Body of pancreas (tissue), 4 donors: ENCODE data around the gene SLCO1B3. TPM values are rescaled to one million over a fixed set of nuclear protein-coding genes. Genes with fewer than 3 reads are reported as not detected.
A peak's percentile ranks its signal among the peaks of the same experiment; 100 is the strongest.

Experiments used
- ATAC-seq: fragments of 150-250 bp; one replicate; pipeline ENCODE4 v1.9.1; 2016
- DNase-seq, 4 donors: peaks; one replicate each; pipeline ENCODE4 v3.0.0-alpha.2; 2019
- H3K27ac ChIP-seq, 4 donors: fragments of 200-600 bp; sonication (generic); 1 replicate in 3 of 4; 2 replicates in 1 of 4; pipeline versions ENCODE4 v1.5.1 to v1.6.1; 2016 to 2019; ENCODE audit warnings: mild to moderate bottlenecking in 1 of 4, mixed read lengths in 1 of 4, moderate library complexity in 1 of 4
- H3K27me3 ChIP-seq, 2 donors: fragments of 200-600 bp; sonication (generic); one replicate each; pipeline ENCODE4 v1.6.0; 2016; ENCODE audit warnings: mild to moderate bottlenecking in 1 of 2
- H3K36me3 ChIP-seq, 2 donors: fragments of 200-600 bp; sonication (generic); replicated peaks in 1 of 2; 2 replicates each; pipeline ENCODE4 v1.5.1; 2016; ENCODE audit warnings: low read depth in 2 of 2; ENCODE audit not compliant: insufficient read depth in 1 of 2
- H3K4me1 ChIP-seq: fragments of 200-600 bp; sonication (generic); one replicate; pipeline ENCODE4 v1.6.0; 2016
- H3K4me3 ChIP-seq, 2 donors: fragments of 200-600 bp; sonication (generic); 1 replicate in 1 of 2; 2 replicates in 1 of 2; pipeline ENCODE4 v1.5.1; 2016 to 2019
- H3K9me3 ChIP-seq, 3 donors: fragments of 200-600 bp; sonication (generic); 1 replicate in 2 of 3; 2 replicates in 1 of 3; pipeline ENCODE4 v1.5.1; 2016
- POLR2A ChIP-seq, 3 donors: fragments of 450-650 bp; IDR thresholded peaks; one replicate each; pipeline ENCODE4 v1.6.1; 2016; ENCODE audit warnings: antibody characterized with exemption in 3 of 3, mild to moderate bottlenecking in 2 of 3
- WGBS, 2 donors: methylation state at CpG; one replicate each; pipeline ENCODE4 v1.1.5; 2017; 5-methylcytosine and 5-hydroxymethylcytosine counted together
- intact Hi-C: fragments of 100-400 bp; cut with DNase I; formaldehyde crosslinking; loops from one replicate; pipeline ENCODE4 v1.15.1; 2023
- total RNA-seq, 2 donors: library from RNA; depleted of rRNA; stranded (reverse); fragments of >200 nt; gene quantifications; one replicate each; pipeline ENCODE4 v1.1.0, GENCODE V29; 2016
- TF ChIP-seq, protein P1 (sequence below), 7 experiments: fragments of 450-650 bp in 4 of 7; fragments of 200-600 bp in 3 of 7; sonication (generic) in 3 of 7; IDR thresholded peaks; one replicate each; pipeline ENCODE4 v1.5.1; 2016 to 2019; ENCODE audit warnings: antibody characterized with exemption in 7 of 7

Gene SLCO1B3
- total RNA-seq, 2 donors from 2014 or later = not detected

DNA sequence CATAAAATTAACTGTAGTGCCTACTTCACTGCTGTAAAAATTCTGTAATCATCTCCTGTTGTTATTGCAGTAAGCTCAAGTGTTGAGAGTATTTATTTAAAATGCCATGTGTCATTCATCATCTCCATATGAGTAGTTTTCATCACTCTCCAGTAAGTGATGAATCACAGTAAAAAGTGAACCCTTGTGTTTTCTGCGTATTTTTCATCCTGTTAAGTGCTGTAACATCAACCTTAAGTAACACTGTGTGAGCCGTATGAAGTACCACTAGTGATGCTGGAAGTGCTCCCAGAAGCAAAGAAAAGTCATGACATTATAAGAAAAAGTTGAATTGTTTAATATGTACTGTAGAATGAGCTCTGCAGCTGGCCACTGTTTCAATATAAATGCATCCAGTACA, 55.4 kb downstream of the SLCO1B3 start:
- H3K27ac ChIP-seq = no peak overlapping the region
- H3K27me3 ChIP-seq = no peaks in the 10 kb centered on the region
- DNase-seq (no peak), ATAC-seq (no peak)
- no peaks in the 10 kb centered on the region for H3K9me3 ChIP-seq
- H3K4me1 ChIP-seq = no peaks in the 10 kb centered on the region
- no peak overlapping the region for H3K4me3 ChIP-seq
- WGBS, 2 donors = 31 to 50% methylated on average over 2 of the region's 2 CpGs
- TF ChIP-seq, protein P1, sequence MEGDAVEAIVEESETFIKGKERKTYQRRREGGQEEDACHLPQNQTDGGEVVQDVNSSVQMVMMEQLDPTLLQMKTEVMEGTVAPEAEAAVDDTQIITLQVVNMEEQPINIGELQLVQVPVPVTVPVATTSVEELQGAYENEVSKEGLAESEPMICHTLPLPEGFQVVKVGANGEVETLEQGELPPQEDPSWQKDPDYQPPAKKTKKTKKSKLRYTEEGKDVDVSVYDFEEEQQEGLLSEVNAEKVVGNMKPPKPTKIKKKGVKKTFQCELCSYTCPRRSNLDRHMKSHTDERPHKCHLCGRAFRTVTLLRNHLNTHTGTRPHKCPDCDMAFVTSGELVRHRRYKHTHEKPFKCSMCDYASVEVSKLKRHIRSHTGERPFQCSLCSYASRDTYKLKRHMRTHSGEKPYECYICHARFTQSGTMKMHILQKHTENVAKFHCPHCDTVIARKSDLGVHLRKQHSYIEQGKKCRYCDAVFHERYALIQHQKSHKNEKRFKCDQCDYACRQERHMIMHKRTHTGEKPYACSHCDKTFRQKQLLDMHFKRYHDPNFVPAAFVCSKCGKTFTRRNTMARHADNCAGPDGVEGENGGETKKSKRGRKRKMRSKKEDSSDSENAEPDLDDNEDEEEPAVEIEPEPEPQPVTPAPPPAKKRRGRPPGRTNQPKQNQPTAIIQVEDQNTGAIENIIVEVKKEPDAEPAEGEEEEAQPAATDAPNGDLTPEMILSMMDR (IDR thresholded peaks at IDR 0.05) = no peak
- no peak for TF ChIP-seq POLR2A (IDR thresholded peaks at IDR 0.05)
- intact Hi-C loops = no loop called here
- no peaks in the 10 kb centered on the region for H3K36me3 ChIP-seq

GRCh38 chr12:20868277-20868676, 57.8 kb downstream of the SLCO1B3 start:
- Histone ChIP-seq H3K9me3 (no peaks in the 10 kb centered on the region), H3K4me1 (no peaks in the 10 kb centered on the region), H3K4me3 (no peak overlapping the region), H3K36me3 (no peaks in the 10 kb centered on the region), H3K27ac (no peak overlapping the region), H3K27me3 (no peaks in the 10 kb centered on the region)
- 85 to 91% methylated on average over 2 of the region's 2 CpGs for WGBS, 2 donors
- intact Hi-C loops = no loop called here
- no peak for TF ChIP-seq POLR2A (IDR thresholded peaks at IDR 0.05)
- TF ChIP-seq, protein P1 (IDR thresholded peaks at IDR 0.05) = no peak
- DNase-seq (no peak), ATAC-seq (no peak)

- TF ChIP-seq, protein P1 (IDR thresholded peaks at IDR 0.05) = no peak
- no peak for TF ChIP-seq POLR2A (IDR thresholded peaks at IDR 0.05)
- ATAC-seq (peak; percentile 66), DNase-seq (peak in 3 of 4 donors; percentile 25 to 66 (median 46))
- Histone ChIP-seq H3K27ac (no peak overlapping the region), H3K36me3 (no peaks in the 10 kb centered on the region), H3K27me3 (no peaks in the 10 kb centered on the region), H3K9me3 (no peaks in the 10 kb centered on the region), H3K4me3 (no peak overlapping the region), H3K4me1 (no peaks in the 10 kb centered on the region)
- intact Hi-C loops = no loop called here
Observed at GRCh38 chr12:20883288-20883687, 72.8 kb downstream of the SLCO1B3 start.

DNA sequence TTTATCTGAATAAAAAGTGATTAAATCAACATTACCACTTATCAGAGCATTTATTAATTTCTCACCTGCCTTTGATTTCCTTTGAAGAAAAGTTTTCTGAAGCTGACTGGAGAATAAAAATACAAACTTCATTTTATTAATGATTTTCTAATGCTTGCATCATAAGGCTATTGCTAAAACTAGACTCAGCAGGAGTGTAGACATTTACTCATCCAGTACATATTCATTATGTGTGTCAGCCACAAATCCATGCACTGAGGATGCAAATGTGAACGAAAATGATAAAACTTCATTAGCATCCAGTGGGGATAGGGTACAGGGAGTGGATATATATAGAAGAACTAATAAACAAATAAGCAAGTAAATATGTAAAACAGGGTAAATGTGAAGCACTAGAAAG, 74.6 kb downstream of the SLCO1B3 start:
- no peak for ATAC-seq
- DNase-seq = no peak
- Histone ChIP-seq H3K27me3 (no peaks in the 10 kb centered on the region), H3K4me1 (no peaks in the 10 kb centered on the region), H3K4me3 (no peak overlapping the region), H3K27ac (no peak overlapping the region), H3K36me3 (no peaks in the 10 kb centered on the region), H3K9me3 (no peaks in the 10 kb centered on the region)
- intact Hi-C loops = no loop called here
- TF ChIP-seq POLR2A (IDR thresholded peaks at IDR 0.05) = no peak
- TF ChIP-seq, protein P1 (IDR thresholded peaks at IDR 0.05) = no peak
- 47 to 54% methylated on average over 1 of the region's 1 CpG for WGBS, 2 donors

GRCh38 chr12:20885552-20885951, 75.0 kb downstream of the SLCO1B3 start:
- H3K4me3 ChIP-seq = no peak overlapping the region
- intact Hi-C loops = no loop called here
- H3K9me3 ChIP-seq = no peaks in the 10 kb centered on the region
- ATAC-seq (no peak), DNase-seq (no peak)
- TF ChIP-seq, protein P1 (IDR thresholded peaks at IDR 0.05) = no peak
- no peak for TF ChIP-seq POLR2A (IDR thresholded peaks at IDR 0.05)
- no peaks in the 10 kb centered on the region for H3K4me1 ChIP-seq
- no peaks in the 10 kb centered on the region for H3K36me3 ChIP-seq
- WGBS, 2 donors = 50 to 56% methylated on average over 2 of the region's 2 CpGs
- no peaks in the 10 kb centered on the region for H3K27me3 ChIP-seq
- H3K27ac ChIP-seq = no peak overlapping the region
